Right atrium auricular region (tissue), 2 donors: ENCODE results near the gene RNF141. TPM values are rescaled to one million over a fixed set of nuclear protein-coding genes. Genes with fewer than 3 reads are reported as not detected.

Experiments used
- DNase-seq: peaks from one replicate; pipeline ENCODE4 v3.0.0-alpha.2; 2019; ENCODE audit warnings: low spot score
- H3K27ac ChIP-seq, 2 donors: fragments of 200-600 bp; sonication (generic); 1 replicate in 1 of 2; 2 replicates in 1 of 2; pipeline ENCODE4 v1.5.1; 2016 to 2019
- H3K27me3 ChIP-seq, 2 donors: fragments of 200-600 bp; sonication (generic); one replicate each; pipeline versions ENCODE4 v1.5.1 to v1.6.0; 2017 to 2019
- H3K36me3 ChIP-seq: fragments of 200-600 bp; sonication (generic); one replicate; pipeline ENCODE4 v1.5.1; 2016
- H3K4me1 ChIP-seq, 2 donors: fragments of 200-600 bp; sonication (generic); one replicate each; pipeline versions ENCODE4 v1.5.1 to v1.6.0; 2017 to 2019
- H3K4me3 ChIP-seq, 2 donors: fragments of 200-600 bp; sonication (generic); 1 replicate in 1 of 2; 2 replicates in 1 of 2; pipeline ENCODE4 v1.5.1; 2017 to 2019; ENCODE audit warnings: mild to moderate bottlenecking in 1 of 2, moderate library complexity in 1 of 2
- H3K9me3 ChIP-seq, 2 donors: fragments of 200-600 bp; sonication (generic); one replicate each; pipeline ENCODE4 v1.5.1; 2019
- total RNA-seq, 2 donors: library from RNA; depleted of rRNA; stranded (reverse); fragments of >200 nt; gene quantifications; one replicate each; pipeline ENCODE4 v1.1.0, GENCODE V29; 2016
- TF ChIP-seq, protein P1 (sequence below), 2 donors: fragments of 200-600 bp; sonication (generic); IDR thresholded peaks; one replicate each; pipeline ENCODE4 v1.5.1; 2019; ENCODE audit warnings: antibody characterized with exemption in 2 of 2

Gene RNF141
- total RNA-seq, 2 donors from 2014 or later = 22.9 to 29.8 TPM

DNA sequence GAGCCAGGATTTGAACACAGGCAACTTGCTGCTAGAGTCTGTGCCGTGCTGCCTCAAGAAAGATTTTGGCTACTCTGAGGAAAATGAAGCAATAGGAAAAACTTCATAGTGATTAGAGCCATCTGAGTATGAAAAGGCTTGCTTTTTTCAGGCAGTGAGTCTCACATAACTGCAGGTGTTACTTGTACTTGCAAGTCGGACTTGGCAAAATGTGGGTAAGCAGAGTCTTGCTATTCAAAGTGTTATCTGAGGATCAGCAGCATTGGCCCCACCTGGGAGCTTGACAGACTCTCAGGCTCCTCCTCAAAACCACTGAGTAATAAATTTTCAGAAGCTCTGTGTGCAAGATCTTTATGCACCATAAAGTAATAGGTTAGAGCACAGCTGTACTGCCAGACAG is 18.1 kb downstream of the RNF141 start:
- Histone ChIP-seq H3K36me3 (peaks cover 70% of the 10 kb centered on the region), H3K4me1 (no peaks in the 10 kb centered on the region), H3K9me3 (no peaks in the 10 kb centered on the region), H3K27ac (no peak overlapping the region), H3K4me3 (no peak overlapping the region), H3K27me3 (no peaks in the 10 kb centered on the region)
- no peak for DNase-seq
- TF ChIP-seq, protein P1, sequence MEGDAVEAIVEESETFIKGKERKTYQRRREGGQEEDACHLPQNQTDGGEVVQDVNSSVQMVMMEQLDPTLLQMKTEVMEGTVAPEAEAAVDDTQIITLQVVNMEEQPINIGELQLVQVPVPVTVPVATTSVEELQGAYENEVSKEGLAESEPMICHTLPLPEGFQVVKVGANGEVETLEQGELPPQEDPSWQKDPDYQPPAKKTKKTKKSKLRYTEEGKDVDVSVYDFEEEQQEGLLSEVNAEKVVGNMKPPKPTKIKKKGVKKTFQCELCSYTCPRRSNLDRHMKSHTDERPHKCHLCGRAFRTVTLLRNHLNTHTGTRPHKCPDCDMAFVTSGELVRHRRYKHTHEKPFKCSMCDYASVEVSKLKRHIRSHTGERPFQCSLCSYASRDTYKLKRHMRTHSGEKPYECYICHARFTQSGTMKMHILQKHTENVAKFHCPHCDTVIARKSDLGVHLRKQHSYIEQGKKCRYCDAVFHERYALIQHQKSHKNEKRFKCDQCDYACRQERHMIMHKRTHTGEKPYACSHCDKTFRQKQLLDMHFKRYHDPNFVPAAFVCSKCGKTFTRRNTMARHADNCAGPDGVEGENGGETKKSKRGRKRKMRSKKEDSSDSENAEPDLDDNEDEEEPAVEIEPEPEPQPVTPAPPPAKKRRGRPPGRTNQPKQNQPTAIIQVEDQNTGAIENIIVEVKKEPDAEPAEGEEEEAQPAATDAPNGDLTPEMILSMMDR (IDR thresholded peaks at IDR 0.05) = no peak

DNA sequence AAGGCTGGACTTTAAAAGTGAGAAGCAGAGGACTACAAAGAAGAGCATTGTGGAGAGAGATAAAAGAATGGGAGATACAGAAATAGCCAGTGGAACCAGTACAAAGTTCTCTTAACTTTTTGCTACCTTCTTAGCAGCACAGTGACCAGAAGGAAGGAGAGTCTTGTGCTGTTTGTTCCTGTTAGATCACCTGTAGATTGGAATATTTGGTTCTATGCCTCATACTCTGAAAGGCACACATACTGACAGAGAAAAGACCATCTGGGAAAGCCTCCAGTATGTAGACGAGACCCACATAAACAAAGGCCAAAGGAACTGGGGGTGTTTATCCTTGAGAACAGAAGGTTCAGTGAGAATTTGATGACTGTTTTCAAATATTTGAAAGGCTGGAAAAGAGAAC is 18.7 kb downstream of the RNF141 start:
- Histone ChIP-seq H3K4me3 (no peak overlapping the region), H3K36me3 (peaks cover 70% of the 10 kb centered on the region), H3K27ac (no peak overlapping the region), H3K27me3 (no peaks in the 10 kb centered on the region), H3K4me1 (no peaks in the 10 kb centered on the region), H3K9me3 (no peaks in the 10 kb centered on the region)
- TF ChIP-seq, protein P1 (IDR thresholded peaks at IDR 0.05) = no peak
- no peak for DNase-seq

DNA sequence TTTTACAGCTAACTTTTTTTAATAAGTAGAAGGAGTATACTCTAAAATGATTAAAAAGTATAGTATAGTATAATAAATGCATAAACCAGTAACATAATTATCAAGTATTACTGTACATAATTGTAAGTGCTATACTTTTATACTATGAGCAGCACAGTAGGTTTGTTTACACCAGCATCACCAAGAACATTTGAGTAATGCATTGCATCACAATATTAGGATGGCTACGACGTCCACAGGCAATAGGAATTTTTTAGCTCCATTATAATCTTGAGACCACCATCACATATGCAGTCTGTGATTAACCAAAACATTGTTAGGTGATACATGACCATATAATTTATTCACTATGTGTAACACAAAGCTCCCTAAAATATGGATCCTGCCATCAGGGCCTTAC is 20.4 kb downstream of the RNF141 start:
- H3K27ac ChIP-seq = no peak overlapping the region
- no peaks in the 10 kb centered on the region for H3K9me3 ChIP-seq
- no peak for DNase-seq
- no peak overlapping the region for H3K4me3 ChIP-seq
- TF ChIP-seq, protein P1 (IDR thresholded peaks at IDR 0.05) = no peak
- H3K36me3 ChIP-seq = peaks cover 61% of the 10 kb centered on the region
- no peaks in the 10 kb centered on the region for H3K4me1 ChIP-seq
- H3K27me3 ChIP-seq = no peaks in the 10 kb centered on the region

DNA sequence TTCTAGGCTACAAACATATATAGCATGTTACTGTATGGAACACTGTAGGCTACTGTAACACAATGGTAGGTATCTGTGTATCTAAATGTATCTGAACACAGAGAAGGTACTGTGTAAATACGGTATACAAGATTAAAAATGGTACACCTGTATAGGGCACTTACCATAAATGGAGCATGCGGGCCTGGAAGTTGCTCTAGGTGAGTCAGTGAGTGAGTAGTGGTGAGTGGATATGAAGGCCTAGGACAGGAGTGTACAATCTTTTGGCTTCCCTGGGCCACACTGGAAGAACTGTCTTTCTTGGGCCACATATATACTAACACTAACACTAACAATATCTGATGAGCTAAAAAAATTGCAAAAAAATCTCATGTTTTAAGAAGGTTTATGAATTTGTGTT is 21.4 kb downstream of the RNF141 start:
- TF ChIP-seq, protein P1 (IDR thresholded peaks at IDR 0.05) = no peak
- peaks cover 0 to 3% of the 10 kb centered on the region in 2 donors for H3K4me1 ChIP-seq

DNA sequence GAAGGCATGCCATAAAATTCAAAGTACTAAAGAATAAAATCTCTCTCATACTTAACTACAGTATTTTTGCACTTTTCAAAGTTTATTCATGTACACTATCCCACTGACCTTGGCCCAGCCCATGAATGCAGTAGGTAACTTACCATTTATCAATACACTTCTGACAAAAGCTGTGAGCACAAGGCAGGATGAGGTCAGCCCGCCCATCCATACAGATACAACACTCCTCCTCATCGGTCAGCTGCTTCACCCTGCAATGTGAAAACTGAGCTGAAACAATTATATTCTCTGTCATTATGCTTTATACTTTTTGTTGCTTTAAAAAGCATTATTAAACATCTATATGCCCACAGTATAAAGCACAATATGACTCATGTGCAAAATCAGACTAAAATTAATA is 22.1 kb downstream of the RNF141 start:
- peaks cover 0 to 7% of the 10 kb centered on the region in 2 donors for H3K4me1 ChIP-seq
- DNase-seq = no peak
- H3K27ac ChIP-seq = no peak overlapping the region
- no peak overlapping the region for H3K4me3 ChIP-seq
- H3K9me3 ChIP-seq = no peaks in the 10 kb centered on the region
- no peaks in the 10 kb centered on the region for H3K27me3 ChIP-seq
- TF ChIP-seq, protein P1 (IDR thresholded peaks at IDR 0.05) = no peak
- H3K36me3 ChIP-seq = peaks cover 44% of the 10 kb centered on the region

More for the DNA sequence above, 21.4 kb downstream of the RNF141 start:
- Histone ChIP-seq H3K36me3 (peaks cover 52% of the 10 kb centered on the region), H3K9me3 (no peaks in the 10 kb centered on the region), H3K4me3 (no peak overlapping the region), H3K27ac (no peak overlapping the region), H3K27me3 (no peaks in the 10 kb centered on the region)
- no peak for DNase-seq

DNA sequence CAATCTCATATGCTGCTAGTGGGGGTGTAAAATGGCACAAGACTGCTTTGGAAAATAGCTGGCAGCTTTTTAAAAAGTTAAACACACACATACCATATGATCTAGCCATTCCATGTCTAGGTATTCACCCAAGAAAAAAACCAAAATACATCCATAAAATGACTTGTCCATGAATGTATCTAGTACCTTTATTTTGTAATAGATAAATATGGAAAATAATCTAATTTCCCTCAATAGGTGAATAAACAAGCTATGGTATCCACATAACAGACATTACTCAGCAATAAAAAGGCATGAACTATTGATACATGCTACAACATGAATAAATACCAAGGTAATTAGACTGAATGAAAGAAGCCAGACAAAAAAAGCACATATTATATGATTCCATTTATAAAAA is 22.9 kb downstream of the RNF141 start:
- no peak overlapping the region for H3K4me3 ChIP-seq

More for the DNA sequence above, 22.9 kb downstream of the RNF141 start:
- TF ChIP-seq, protein P1 (IDR thresholded peaks at IDR 0.05) = no peak
- Histone ChIP-seq H3K27me3 (no peaks in the 10 kb centered on the region), H3K9me3 (no peaks in the 10 kb centered on the region), H3K4me1 (peaks cover 0 to 7% of the 10 kb centered on the region in 2 donors), H3K27ac (no peak overlapping the region), H3K36me3 (peaks cover 37% of the 10 kb centered on the region)
- DNase-seq = no peak
